Loucy (cell line): ENCODE measurements around the gene XRCC1.

Experiments
- H2AFZ ChIP-seq: fragments of 200-600 bp; sonication (generic); 2 replicates; pipeline ENCODE4 v1.6.0; 2016; ENCODE audit warnings: antibody characterized with exemption, mild to moderate bottlenecking, low read length, moderate library complexity
- H3F3A ChIP-seq: fragments of 200-600 bp; 2 replicates; pipeline ENCODE4 v1.6.0; 2016; ENCODE audit warnings: antibody characterized with exemption, low read depth, mild to moderate bottlenecking
- H3K27me3 ChIP-seq: fragments of 200-600 bp; sonication (generic); 2 replicates; pipeline ENCODE4 v1.6.1; 2014; ENCODE audit warnings: low read length, mild to moderate bottlenecking; ENCODE audit not compliant: insufficient read depth, poor library complexity, severe bottlenecking
- H3K36me3 ChIP-seq: fragments of 200-600 bp; sonication (generic); 2 replicates; pipeline ENCODE4 v1.6.1; 2016; ENCODE audit warnings: low read length; ENCODE audit not compliant: insufficient read depth
- H3K4me1 ChIP-seq: fragments of 200-600 bp; sonication (generic); 2 replicates; pipeline ENCODE4 v1.5.1; 2014; ENCODE audit warnings: low read length, mild to moderate bottlenecking; ENCODE audit not compliant: insufficient read depth, poor library complexity, severe bottlenecking
- H3K4me2 ChIP-seq: fragments of 200-600 bp; sonication (generic); 2 replicates; pipeline ENCODE4 v1.6.0; 2014; ENCODE audit warnings: antibody characterized with exemption, low read length, low read depth, mild to moderate bottlenecking; ENCODE audit not compliant: poor library complexity, severe bottlenecking
- H3K4me3 ChIP-seq: fragments of 200-600 bp; sonication (generic); 2 replicates; pipeline ENCODE4 v1.5.1; 2014; ENCODE audit warnings: low read length, mild to moderate bottlenecking, mixed read lengths; ENCODE audit not compliant: poor library complexity, severe bottlenecking
- H3K79me2 ChIP-seq: fragments of 200-600 bp; sonication (generic); 2 replicates; pipeline ENCODE4 v1.6.1; 2014; ENCODE audit warnings: low read length; ENCODE audit not compliant: insufficient read depth
- H3K9ac ChIP-seq: fragments of 200-600 bp; sonication (generic); 2 replicates; pipeline ENCODE4 v1.6.0; 2014; ENCODE audit warnings: mild to moderate bottlenecking, low read depth, low read length, moderate library complexity; ENCODE audit not compliant: poor library complexity, severe bottlenecking
- H3K9me2 ChIP-seq: fragments of 200-600 bp; sonication (generic); replicated peaks from 2 replicates; pipeline ENCODE4 v1.6.1; 2016; ENCODE audit warnings: low read depth, low read length, mixed read lengths
- H3K9me3 ChIP-seq: fragments of 200-600 bp; sonication (generic); 2 replicates; pipeline ENCODE4 v1.6.1; 2014; ENCODE audit warnings: mild to moderate bottlenecking, antibody characterized with exemption, low read length, low read depth; ENCODE audit not compliant: insufficient read depth
- H4K20me1 ChIP-seq: fragments of 200-600 bp; sonication (generic); 2 replicates; pipeline ENCODE4 v1.6.0; 2014; ENCODE audit warnings: antibody characterized with exemption, low read length, mild to moderate bottlenecking; ENCODE audit not compliant: insufficient read depth, poor library complexity, severe bottlenecking
- CTCF ChIP-seq: fragments of 200-600 bp; sonication (generic); conservative IDR thresholded peaks from 2 replicates; pipeline ENCODE4 v1.5.1; 2014; ENCODE audit warnings: mild to moderate bottlenecking, antibody characterized with exemption, low read length
- EZH2phosphoT487 ChIP-seq: fragments of 200-600 bp; IDR thresholded peaks from 2 replicates; pipeline ENCODE4 v1.6.1; 2018; ENCODE audit warnings: antibody characterized with exemption, mild to moderate bottlenecking, moderate library complexity, borderline replicate concordance

XRCC1 gene

DNA sequence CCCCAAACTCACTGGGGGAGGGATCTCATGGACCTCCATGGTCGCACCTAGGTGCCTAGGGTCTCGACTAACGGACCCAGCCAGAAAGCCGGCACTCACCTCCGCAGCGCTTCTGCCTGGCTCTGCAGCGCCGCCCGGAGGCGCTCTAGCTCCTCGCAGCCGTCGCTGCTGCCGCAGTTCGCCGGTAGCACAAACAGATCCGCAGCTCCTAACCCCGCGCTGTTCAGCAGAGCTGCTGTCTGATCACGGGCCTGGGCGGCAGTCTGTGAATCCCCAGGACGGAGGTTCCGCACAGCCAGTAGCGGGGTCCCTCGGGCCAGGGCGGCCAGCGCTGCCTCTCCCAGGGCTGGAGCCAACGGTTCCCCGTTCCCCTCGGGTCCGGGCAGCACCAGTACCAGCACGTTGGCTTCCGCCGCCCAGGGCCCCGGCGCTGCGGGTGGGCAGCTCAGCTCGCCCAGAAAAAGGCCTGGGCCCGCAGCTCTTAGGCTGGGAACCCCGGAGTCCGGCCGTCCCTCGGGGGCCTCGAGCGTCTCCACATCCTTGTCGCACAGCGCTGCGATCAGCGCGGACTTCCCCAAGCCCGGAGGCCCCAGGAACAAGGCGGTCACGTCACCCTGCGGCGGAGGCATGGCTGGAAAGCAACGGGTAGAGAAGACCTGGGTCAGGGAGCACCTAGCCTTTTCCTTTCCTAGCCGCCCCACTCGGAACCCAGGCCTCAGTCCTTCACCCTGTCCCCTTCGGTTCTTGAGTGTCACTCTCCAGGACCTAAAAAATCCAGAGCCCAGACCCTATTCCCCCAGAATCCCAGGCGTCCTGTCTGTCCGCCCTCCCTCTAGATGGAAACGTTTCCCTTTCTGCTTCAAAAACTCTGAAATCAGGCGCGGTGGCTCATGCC is 19.6 kb upstream of the XRCC1 start:
- Histone ChIP-seq H3K9ac (peak overlapping the region; percentile 86), H3K4me3 (peak overlapping the region; percentile 96), H2AFZ (peak overlapping the region; percentile 75), H3K79me2 (peaks cover 68% of the 10 kb centered on the region), H3K9me2 (no peaks in the 10 kb centered on the region), H3K9me3 (no peaks in the 10 kb centered on the region), H3K4me2 (peak overlapping the region; percentile 93), H3K4me1 (peaks cover 30% of the 10 kb centered on the region), H4K20me1 (peaks cover 14% of the 10 kb centered on the region), H3F3A (no peaks in the 10 kb centered on the region), H3K27me3 (no peaks in the 10 kb centered on the region), H3K36me3 (peaks cover 19% of the 10 kb centered on the region; the same call in 1 of the 2 replicates)
- TF ChIP-seq CTCF (peak; percentile 89), EZH2phosphoT487 (no peak)

DNA sequence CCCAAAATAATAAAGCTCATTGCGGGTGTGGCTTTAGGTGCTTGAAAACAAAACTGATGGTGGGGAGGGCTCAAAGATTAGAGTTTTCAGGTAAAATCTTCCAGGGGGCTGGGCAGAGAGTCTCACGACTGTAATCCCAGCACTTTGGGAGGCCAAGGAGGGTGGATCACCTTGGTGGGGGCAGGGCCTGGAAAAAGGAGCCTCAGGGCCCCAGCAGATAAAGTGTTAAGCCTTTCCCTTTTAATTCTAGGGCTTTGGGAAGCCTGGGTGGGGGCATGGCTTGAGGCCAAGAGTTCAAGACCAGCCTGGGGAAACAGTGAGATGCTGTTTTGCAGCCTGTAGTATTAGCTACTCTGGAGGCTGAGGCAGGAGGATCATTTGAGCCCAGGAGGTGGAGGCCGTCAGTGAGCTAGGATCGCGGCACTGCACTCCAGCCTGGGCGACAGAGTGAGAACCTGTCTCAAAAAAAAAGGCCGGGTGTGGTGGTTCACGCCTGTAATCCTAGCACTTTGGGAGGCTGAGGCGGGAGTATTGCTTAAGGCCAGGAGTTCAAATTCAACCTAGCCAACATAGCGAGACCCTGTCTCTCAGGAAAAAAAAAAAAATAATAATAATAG is 18.9 kb upstream of the XRCC1 start:
- Histone ChIP-seq H3K4me1 (peaks cover 36% of the 10 kb centered on the region), H3K9me3 (no peaks in the 10 kb centered on the region), H3K4me3 (peak overlapping the region; percentile 96), H2AFZ (no peak overlapping the region), H3K27me3 (no peaks in the 10 kb centered on the region), H3K9ac (peak overlapping the region; percentile 9), H4K20me1 (peaks cover 14% of the 10 kb centered on the region), H3K36me3 (peaks cover 12% of the 10 kb centered on the region; the same call in 1 of the 2 replicates), H3F3A (0 out of 2 replicates have a peak, but pooled peaks cover under 1% of the 10 kb centered on the region), H3K4me2 (peak overlapping the region; percentile 93), H3K79me2 (peaks cover 65% of the 10 kb centered on the region), H3K9me2 (no peaks in the 10 kb centered on the region)
- TF ChIP-seq CTCF (no peak), EZH2phosphoT487 (no peak)

GRCh38 chr19:43592800-43593350 is 17.5 kb upstream of the XRCC1 start:
- no peak overlapping the region for H2AFZ ChIP-seq
- no peak overlapping the region for H3K9ac ChIP-seq
- no peaks in the 10 kb centered on the region for H3K27me3 ChIP-seq
- no peak for TF ChIP-seq EZH2phosphoT487
- no peak for TF ChIP-seq CTCF
- H3K79me2 ChIP-seq, result peaks cover 56% of the 10 kb centered on the region
- H3K36me3 ChIP-seq, result peaks cover 8% of the 10 kb centered on the region; the same call in 1 of the 2 replicates
- H3K4me3 ChIP-seq, result no peak overlapping the region
- H3K9me3 ChIP-seq, result no peaks in the 10 kb centered on the region
- H4K20me1 ChIP-seq, result peaks cover 14% of the 10 kb centered on the region
- H3F3A ChIP-seq, result 0 out of 2 replicates have a peak, but pooled peaks cover 4% of the 10 kb centered on the region
- H3K9me2 ChIP-seq, result no peaks in the 10 kb centered on the region
- peaks cover 30% of the 10 kb centered on the region for H3K4me1 ChIP-seq
- no peak overlapping the region for H3K4me2 ChIP-seq
